ENCODE results near the gene LMNB1. TPM values are rescaled to one million over a fixed set of nuclear protein-coding genes. Genes with fewer than 3 reads are reported as not detected.

LMNB1 gene
- total and polyA plus RNA-seq, 2 of the 13 experiments (the other 11 are each of a cell fraction or from before 2014, with no cell fraction given) = 12.5 to 159 TPM

DNA sequence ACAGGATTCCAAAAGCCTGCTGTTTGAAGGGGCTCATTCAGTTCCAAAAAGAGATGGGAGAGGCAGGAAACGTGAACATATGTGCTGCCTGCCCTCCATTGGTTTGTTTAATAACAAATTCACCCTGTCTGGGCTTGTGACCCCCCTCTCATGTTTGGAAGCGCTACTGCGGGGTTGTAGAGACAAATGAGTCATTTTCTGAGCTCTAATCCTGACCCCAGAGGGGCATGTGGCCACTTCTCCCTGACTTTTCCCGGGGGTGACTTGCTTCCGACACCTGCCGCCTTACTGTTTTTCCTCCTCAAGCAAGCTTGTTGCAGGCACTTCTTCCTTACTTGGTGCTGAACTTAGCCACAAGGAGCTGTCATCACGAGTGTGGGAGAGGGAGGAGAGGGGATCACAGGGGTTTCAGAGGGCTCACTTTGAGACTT lies 75.9 kb downstream of the LMNB1 start:
- ChIA-PET CTCF (ENCODE audit: low intra/inter-chr PET ratio, low total read pairs) (no interaction called here), POLR2A (no interaction called here)
- BruUV-seq (replicated peaks) = no TSS peak
- FAIRE-seq = no peak
- no peak for ATAC-seq
- DNase-seq (ENCODE audit: low spot score) = no peak
- no peak overlapping the region for H3K27ac ChIP-seq (ENCODE audit: extremely low read length, insufficient read depth, low read length)
- no peaks in the 10 kb centered on the region for H3K79me2 ChIP-seq (ENCODE audit: insufficient read depth, low read length)
- H3K4me2 ChIP-seq (ENCODE audit: low read depth, low read length) = no peak overlapping the region
- no peaks in the 10 kb centered on the region for H4K20me1 ChIP-seq (ENCODE audit: insufficient read depth, low read length)
- H3K4me1 ChIP-seq (ENCODE audit: insufficient read depth, low read length) = no peaks in the 10 kb centered on the region
- TF ChIP-seq, protein P1, sequence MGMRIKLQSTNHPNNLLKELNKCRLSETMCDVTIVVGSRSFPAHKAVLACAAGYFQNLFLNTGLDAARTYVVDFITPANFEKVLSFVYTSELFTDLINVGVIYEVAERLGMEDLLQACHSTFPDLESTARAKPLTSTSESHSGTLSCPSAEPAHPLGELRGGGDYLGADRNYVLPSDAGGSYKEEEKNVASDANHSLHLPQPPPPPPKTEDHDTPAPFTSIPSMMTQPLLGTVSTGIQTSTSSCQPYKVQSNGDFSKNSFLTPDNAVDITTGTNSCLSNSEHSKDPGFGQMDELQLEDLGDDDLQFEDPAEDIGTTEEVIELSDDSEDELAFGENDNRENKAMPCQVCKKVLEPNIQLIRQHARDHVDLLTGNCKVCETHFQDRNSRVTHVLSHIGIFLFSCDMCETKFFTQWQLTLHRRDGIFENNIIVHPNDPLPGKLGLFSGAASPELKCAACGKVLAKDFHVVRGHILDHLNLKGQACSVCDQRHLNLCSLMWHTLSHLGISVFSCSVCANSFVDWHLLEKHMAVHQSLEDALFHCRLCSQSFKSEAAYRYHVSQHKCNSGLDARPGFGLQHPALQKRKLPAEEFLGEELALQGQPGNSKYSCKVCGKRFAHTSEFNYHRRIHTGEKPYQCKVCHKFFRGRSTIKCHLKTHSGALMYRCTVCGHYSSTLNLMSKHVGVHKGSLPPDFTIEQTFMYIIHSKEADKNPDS (CRISPR knock-in tag; IDR thresholded peaks at IDR 0.05) = no peak
- no peak for TF ChIP-seq NFYB (CRISPR knock-in tag; IDR thresholded peaks at IDR 0.05)
- no peak for TF ChIP-seq ARID2 (CRISPR knock-in tag; IDR thresholded peaks at IDR 0.05; ENCODE audit: borderline replicate concordance)
- no peak for TF ChIP-seq SOX13 (IDR thresholded peaks at IDR 0.05)
- no peak for TF ChIP-seq SOX13 (CRISPR knock-in tag; conservative IDR thresholded peaks at IDR 0.05 in 1 of 2, IDR thresholded peaks at IDR 0.05 in 1 of 2)
- no peak for TF ChIP-seq ZNF34 (CRISPR knock-in tag; IDR thresholded peaks at IDR 0.05; ENCODE audit: borderline replicate concordance)
- no peak for TF ChIP-seq XBP1 (CRISPR knock-in tag; IDR thresholded peaks at IDR 0.05)
- TF ChIP-seq ESRRA (CRISPR knock-in tag; IDR thresholded peaks at IDR 0.05; ENCODE audit: low read depth) = no peak
- TF ChIP-seq FOXA1 (IDR thresholded peaks at IDR 0.05) = no peak
- no peak for TF ChIP-seq FOXA1 (CRISPR knock-in tag; IDR thresholded peaks at IDR 0.05)
- TF ChIP-seq, protein P2, sequence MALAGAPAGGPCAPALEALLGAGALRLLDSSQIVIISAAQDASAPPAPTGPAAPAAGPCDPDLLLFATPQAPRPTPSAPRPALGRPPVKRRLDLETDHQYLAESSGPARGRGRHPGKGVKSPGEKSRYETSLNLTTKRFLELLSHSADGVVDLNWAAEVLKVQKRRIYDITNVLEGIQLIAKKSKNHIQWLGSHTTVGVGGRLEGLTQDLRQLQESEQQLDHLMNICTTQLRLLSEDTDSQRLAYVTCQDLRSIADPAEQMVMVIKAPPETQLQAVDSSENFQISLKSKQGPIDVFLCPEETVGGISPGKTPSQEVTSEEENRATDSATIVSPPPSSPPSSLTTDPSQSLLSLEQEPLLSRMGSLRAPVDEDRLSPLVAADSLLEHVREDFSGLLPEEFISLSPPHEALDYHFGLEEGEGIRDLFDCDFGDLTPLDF (CRISPR knock-in tag; IDR thresholded peaks at IDR 0.05) = no peak
- TF ChIP-seq ZFP1 (CRISPR knock-in tag; IDR thresholded peaks at IDR 0.05) = no peak
- TF ChIP-seq, protein P3, sequence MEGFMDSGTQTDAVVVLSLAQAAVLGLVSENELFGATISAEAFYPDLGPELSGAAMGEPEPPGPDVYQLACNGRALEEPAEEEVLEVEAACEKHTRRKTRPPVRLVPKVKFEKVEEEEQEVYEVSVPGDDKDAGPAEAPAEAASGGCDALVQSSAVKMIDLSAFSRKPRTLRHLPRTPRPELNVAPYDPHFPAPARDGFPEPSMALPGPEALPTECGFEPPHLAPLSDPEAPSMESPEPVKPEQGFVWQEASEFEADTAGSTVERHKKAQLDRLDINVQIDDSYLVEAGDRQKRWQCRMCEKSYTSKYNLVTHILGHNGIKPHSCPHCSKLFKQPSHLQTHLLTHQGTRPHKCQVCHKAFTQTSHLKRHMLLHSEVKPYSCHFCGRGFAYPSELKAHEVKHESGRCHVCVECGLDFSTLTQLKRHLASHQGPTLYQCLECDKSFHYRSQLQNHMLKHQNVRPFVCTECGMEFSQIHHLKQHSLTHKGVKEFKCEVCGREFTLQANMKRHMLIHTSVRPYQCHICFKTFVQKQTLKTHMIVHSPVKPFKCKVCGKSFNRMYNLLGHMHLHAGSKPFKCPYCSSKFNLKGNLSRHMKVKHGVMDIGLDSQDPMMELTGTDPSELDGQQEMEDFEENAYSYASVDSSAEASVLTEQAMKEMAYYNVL (CRISPR knock-in tag; IDR thresholded peaks at IDR 0.05; ENCODE audit: borderline replicate concordance) = no peak
- no peak for TF ChIP-seq NFATC3 (CRISPR knock-in tag; IDR thresholded peaks at IDR 0.05)
- no peak for TF ChIP-seq ZKSCAN1 (IDR thresholded peaks at IDR 0.05; ENCODE audit: low read length)
- TF ChIP-seq NR2C2 (CRISPR knock-in tag; IDR thresholded peaks at IDR 0.05; ENCODE audit: borderline replicate concordance) = no peak
- TF ChIP-seq ZNF709 (CRISPR knock-in tag; IDR thresholded peaks at IDR 0.05) = no peak
- no peak for TF ChIP-seq GATA4 (IDR thresholded peaks at IDR 0.05; ENCODE audit: borderline replicate concordance, low read depth)
- TF ChIP-seq MYC (CRISPR knock-in tag; IDR thresholded peaks at IDR 0.05; ENCODE audit: borderline replicate concordance) = no peak
- no peak for TF ChIP-seq ZNF510 (CRISPR knock-in tag; IDR thresholded peaks at IDR 0.05; ENCODE audit: low read depth)
- H3K27me3 ChIP-seq (ENCODE audit: control insufficient read depth in 1 of 2, insufficient read depth in 2 of 2, low read length in 2 of 2) = no peaks in the 10 kb centered on the region
- H2AFZ ChIP-seq (ENCODE audit: low read length) = no peak overlapping the region
- 87% methylated on average over 7 of the region's 7 CpGs for WGBS (ENCODE audit: low lambda C conversion rate)
- in situ Hi-C loops (cut with HindIII; ENCODE audit: extremely low pct_ligation_motif_present, low pct_unique_long_range_greater_than_20kb) (no loop called here), intact Hi-C loops (cut with micrococcal nuclease; ENCODE audit: unreplicated experiment) (no loop called here)
- H3K9me3 ChIP-seq (ENCODE audit: low read length) = no peaks in the 10 kb centered on the region
- no peaks in the 10 kb centered on the region; a peak in 1 of 5 replicates for H3K36me3 ChIP-seq (replicated peaks in 1 of 2; ENCODE audit: control insufficient read depth in 1 of 2, insufficient read depth in 2 of 2, low read length in 2 of 2)
- no peak overlapping the region for H3K9ac ChIP-seq (ENCODE audit: insufficient read depth, low read depth, low read length)
- H3K4me3 ChIP-seq (replicated peaks in 1 of 3; ENCODE audit: insufficient read depth in 1 of 3, low read depth in 2 of 3, low read length in 3 of 3) = no peak overlapping the region
